Posterior vena cava (tissue), 2 donors: Measurements from ENCODE around the gene CCR7. TPM values are rescaled to one million over a fixed set of nuclear protein-coding genes. Genes with fewer than 3 reads are reported as not detected.
A peak's percentile ranks its signal among the peaks of the same experiment; 100 is the strongest.

Experiments
- DNase-seq: peaks from one replicate; pipeline ENCODE4 v3.0.0-alpha.2; 2020; ENCODE audit warnings: low spot score
- intact Hi-C, 2 donors: fragments of 100-400 bp; cut with DNase I; formaldehyde crosslinking; loops; one replicate each; pipeline versions ENCODE4 v1.14.1 to v1.14.2; 2022 to 2023
- total RNA-seq, 2 donors: library from RNA; stranded (reverse); fragmentation: NEBNext Ultra II Directional; extraction: Animal tissue kit (Norgen Biotek cat#: 25700); gene quantifications; one replicate each; pipeline ENCODE4 v1.2.1, GENCODE V29; 2021
- donor health status: DM: yes; HTN: yes; CAD: no.
- donor health status: DM: yes; HTN: yes; CAD: no.

CCR7 gene
- total RNA-seq, 2 donors from 2014 or later, result 0.46 to 0.62 TPM

GRCh38 chr17:40542558-40543411, 22.5 kb downstream of the CCR7 start:
- intact Hi-C loops, result no loop called here
- peak; percentile 96 for DNase-seq

- no peak for DNase-seq
- intact Hi-C loops, result no loop called here
These were observed 23.3 kb downstream of the CCR7 start for GRCh38 chr17:40541873-40542557.

- DNase-seq, result peak; percentile 80
- intact Hi-C loops, result no loop called here
These were observed 24.0 kb downstream of the CCR7 start for GRCh38 chr17:40541060-40541872.

GRCh38 chr17:40540448-40540847, 24.8 kb downstream of the CCR7 start:
- DNase-seq, result peak; percentile 40
- intact Hi-C loops, result no loop called here

GRCh38 chr17:40539711-40540411, 25.4 kb downstream of the CCR7 start:
- intact Hi-C loops, result loop anchor here in 1 of 2 donors (10.0 kb wide), 2 partner anchors 145 to 175 kb away; partner anchors contain the start of gene GJD3
- DNase-seq, result peak; percentile 78

GRCh38 chr17:40538936-40539705, 26.2 kb downstream of the CCR7 start:
- intact Hi-C loops, result loop anchor here in 1 of 2 donors (10.0 kb wide), 2 partner anchors 144 to 174 kb away; partner anchors contain the start of gene GJD3
- peak; percentile 40 for DNase-seq

GRCh38 chr17:40538019-40538935, 27.0 kb downstream of the CCR7 start:
- DNase-seq, result peak; percentile 71
- intact Hi-C loops, result loop anchor here in 1 of 2 donors (10.0 kb wide), 2 partner anchors 143 to 173 kb away; partner anchors contain the start of gene GJD3

- peak; percentile 88 for DNase-seq
- intact Hi-C loops, result loop anchor here in 1 of 2 donors (10.0 kb wide), 2 partner anchors 142 to 172 kb away; partner anchors contain the start of gene GJD3
These were observed 28.7 kb downstream of the CCR7 start for GRCh38 chr17:40536295-40537171.

GRCh38 chr17:40535924-40536294, 29.4 kb downstream of the CCR7 start:
- intact Hi-C loops, result loop anchor here in 1 of 2 donors (10.0 kb wide), 2 partner anchors 141 to 171 kb away; partner anchors contain the start of gene GJD3
- peak; percentile 47 for DNase-seq

- DNase-seq, result no peak
- intact Hi-C loops, result loop anchor here in 1 of 2 donors (10.0 kb wide), 2 partner anchors 141 to 171 kb away; partner anchors contain the start of gene GJD3
These were observed 29.8 kb downstream of the CCR7 start for GRCh38 chr17:40535438-40535837.

- intact Hi-C loops, result loop anchor here in 1 of 2 donors (5.0 to 10.0 kb wide), 3 partner anchors 92 to 170 kb away; partner anchors contain the start of genes GJD3 and IGFBP4
- peak; percentile 71 for DNase-seq
These were observed 30.7 kb downstream of the CCR7 start for GRCh38 chr17:40534371-40535189.

- peak; percentile 49 for DNase-seq
- intact Hi-C loops, result loop anchor here in 1 of 2 donors (5.0 to 10.0 kb wide), 3 partner anchors 92 to 169 kb away; partner anchors contain the start of genes GJD3 and IGFBP4
These were observed 31.4 kb downstream of the CCR7 start for GRCh38 chr17:40533896-40534295.

GRCh38 chr17:40532520-40533253, 32.6 kb downstream of the CCR7 start:
- peak; percentile 31 for DNase-seq
- intact Hi-C loops, result loop anchor here in 1 of 2 donors (5.0 to 10.0 kb wide), 3 partner anchors 90 to 168 kb away; partner anchors contain the start of genes GJD3 and IGFBP4
